SH-SY5Y (cell line): ENCODE results near the gene HK3.

ENCODE experiments used
- GATA2 ChIP-seq: IDR thresholded peaks from 2 replicates; pipeline ENCODE4 v1.6.1; 2011; ENCODE audit warnings: mild to moderate bottlenecking, low read depth, low read length
- GATA3 ChIP-seq: IDR thresholded peaks from 2 replicates; pipeline ENCODE4 v1.6.1; 2011; ENCODE audit warnings: low read depth, mild to moderate bottlenecking, low read length, moderate library complexity

- no peak for TF ChIP-seq GATA2
- no peak for TF ChIP-seq GATA3
Measured at GRCh38 chr5:176906796-176907195, 7.7 kb upstream of the HK3 start.
